T-cell (primary cell): ENCODE results near the gene PITPNC1. TPM values are rescaled to one million over a fixed set of nuclear protein-coding genes. Genes with fewer than 3 reads are reported as not detected.

Experiments
- ATAC-seq, 4 experiments: fragments of 200-7000 bp in 3 of 4; fragments of 150-1000 bp in 1 of 4; cut with Tn5 transposase; replicated peaks in 1 of 4; 1 replicate in 3 of 4; 2 replicates in 1 of 4; pipeline ENCODE4 v1.10.0; 2021; ENCODE audit warnings: moderate library complexity in 3 of 4, mild to moderate bottlenecking in 2 of 4, moderate number of reproducible peaks in 1 of 4
- CTCF ChIA-PET, 2 donors: fragments of 300-600 bp; sonication (Branson Sonifier 250); formaldehyde crosslinking; loops; one replicate each; lab custom pipeline; 2022; ENCODE audit warnings: antibody characterized with exemption in 2 of 2; lab: Charles Lee
- POLR2A ChIA-PET, 2 donors: fragments of 300-600 bp; sonication (Branson Sonifier 250); formaldehyde crosslinking; loops; one replicate each; lab custom pipeline; 2022; ENCODE audit warnings: antibody characterized with exemption in 2 of 2; lab: Charles Lee
- DNase-seq, 35 experiments: peaks; one replicate each; pipeline versions ENCODE4 v3.0.0 to v3.0.0-alpha.2; 2013 to 2023
- H3K27ac ChIP-seq: one replicate; pipeline ENCODE4 v1.5.1; 2013; ENCODE audit warnings: low read length
- H3K27me3 ChIP-seq, 2 experiments: replicated peaks in 1 of 2; 1 replicate in 1 of 2; 2 replicates in 1 of 2; pipeline versions ENCODE4 v1.6.1 to v1.7.0; 2013; ENCODE audit warnings: low read length in 1 of 2, mixed read lengths in 1 of 2; ENCODE audit not compliant: control insufficient read depth in 2 of 2, insufficient read depth in 2 of 2; ENCODE audit errors: extremely low read depth in 1 of 2
- H3K36me3 ChIP-seq, 2 donors: 1 replicate in 1 of 2; 2 replicates in 1 of 2; pipeline versions ENCODE4 v1.6.1 to v1.7.0; 2013; ENCODE audit warnings: low read length in 1 of 2; ENCODE audit not compliant: control insufficient read depth in 2 of 2, insufficient read depth in 1 of 2; ENCODE audit errors: extremely low read depth in 1 of 2
- H3K4me1 ChIP-seq, 2 experiments: 1 replicate in 1 of 2; 2 replicates in 1 of 2; pipeline versions ENCODE4 v1.6.1 to v1.7.0; 2013; ENCODE audit warnings: low read length in 2 of 2, mixed read lengths in 1 of 2; ENCODE audit not compliant: insufficient read depth in 2 of 2, control insufficient read depth in 1 of 2; ENCODE audit errors: extremely low read depth in 1 of 2
- H3K4me3 ChIP-seq, 2 donors: 1 replicate in 1 of 2; 2 replicates in 1 of 2; pipeline versions ENCODE4 v1.5.1 to v1.7.0; 2013; ENCODE audit warnings: mild to moderate bottlenecking in 2 of 2, low read length in 1 of 2, moderate library complexity in 1 of 2; ENCODE audit not compliant: control insufficient read depth in 1 of 2; ENCODE audit errors: extremely low read depth in 1 of 2
- H3K9me3 ChIP-seq: 2 replicates; pipeline ENCODE4 v1.7.0; 2013
- H3K27ac Mint-ChIP-seq, 2 donors: one replicate each; pipeline ENCODE4 v1.8.0; 2020 to 2021; ENCODE audit warnings: mild to moderate bottlenecking in 2 of 2, mixed read lengths in 2 of 2
- H3K27me3 Mint-ChIP-seq, 2 donors: one replicate each; pipeline ENCODE4 v1.8.0; 2021 to 2022; ENCODE audit warnings: mixed read lengths in 2 of 2
- H3K36me3 Mint-ChIP-seq: one replicate; pipeline ENCODE4 v1.8.0; 2021; ENCODE audit warnings: mixed read lengths
- H3K4me1 Mint-ChIP-seq, 3 donors: one replicate each; pipeline ENCODE4 v1.8.0; 2020 to 2022; ENCODE audit warnings: mixed read lengths in 3 of 3, mild to moderate bottlenecking in 1 of 3
- H3K4me3 Mint-ChIP-seq, 3 donors: one replicate each; pipeline ENCODE4 v1.8.0; 2020 to 2022; ENCODE audit warnings: mild to moderate bottlenecking in 3 of 3, mixed read lengths in 3 of 3, moderate library complexity in 3 of 3
- H3K9me3 Mint-ChIP-seq, 3 donors: one replicate each; pipeline ENCODE4 v1.8.0; 2020 to 2022; ENCODE audit warnings: mixed read lengths in 3 of 3
- WGBS: methylation state at CpG from one replicate; pipeline ENCODE4 v1.1.5; 2013; ENCODE audit warnings: missing lambda C conversion rate; ENCODE audit not compliant: insufficient coverage; 5-methylcytosine and 5-hydroxymethylcytosine counted together
- total RNA-seq, 35 experiments: library from RNA in 6 of 35; stranded (reverse) in 6 of 35; fragments of 120-200 nt in 1 of 35; gene quantifications; one replicate each; pipeline versions ENCODE4 v1.2.1 to v1.2.4 and lab custom pipeline; 2013 to 2026

PITPNC1 gene
- total RNA-seq, 5 donors from 2014 or later (not counting 1 experiment from before 2014, with no cell fraction given) = 82.6 to 132 (median 111) TPM

- no peaks in the 10 kb centered on the region for H3K27me3 Mint-ChIP-seq
- peaks cover 73 to 79% (median 76%) of the 10 kb centered on the region in 3 donors for H3K4me1 Mint-ChIP-seq
- ATAC-seq (no peak), DNase-seq (no peak)
- Histone ChIP-seq H3K4me3 (no peak overlapping the region), H3K9me3 (no peaks in the 10 kb centered on the region), H3K27me3 (no peaks in the 10 kb centered on the region), H3K4me1 (peaks cover 2 to 18% of the 10 kb centered on the region in 2 experiments), H3K27ac (no peak overlapping the region), H3K36me3 (no peaks in the 10 kb centered on the region)
- H3K9me3 Mint-ChIP-seq = peaks cover 3 to 4% (median 3%) of the 10 kb centered on the region in 3 donors
- peak overlapping the region in 1 of 2 donors; percentile 37 for H3K27ac Mint-ChIP-seq
- peak overlapping the region in 2 of 3 donors; percentile 10 to 31 for H3K4me3 Mint-ChIP-seq
- ChIA-PET POLR2A (interaction anchor here in 1 of 2 donors (0.6 kb wide), 2 partner anchors 63 to 88 kb away, joined by 4 to 7 read pairs; no protein-coding TSS in a partner anchor), CTCF (interaction anchor here in 1 of 2 donors (0.5 kb wide), 1 partner anchor 129 kb away, joined by 3 read pairs; no protein-coding TSS in a partner anchor)
- peaks cover 28% of the 10 kb centered on the region for H3K36me3 Mint-ChIP-seq
- no CpG with 5 or more reads among the region's 3 CpGs for WGBS
Measured at GRCh38 chr17:67502151-67502550, 125.1 kb downstream of the PITPNC1 start.

DNA sequence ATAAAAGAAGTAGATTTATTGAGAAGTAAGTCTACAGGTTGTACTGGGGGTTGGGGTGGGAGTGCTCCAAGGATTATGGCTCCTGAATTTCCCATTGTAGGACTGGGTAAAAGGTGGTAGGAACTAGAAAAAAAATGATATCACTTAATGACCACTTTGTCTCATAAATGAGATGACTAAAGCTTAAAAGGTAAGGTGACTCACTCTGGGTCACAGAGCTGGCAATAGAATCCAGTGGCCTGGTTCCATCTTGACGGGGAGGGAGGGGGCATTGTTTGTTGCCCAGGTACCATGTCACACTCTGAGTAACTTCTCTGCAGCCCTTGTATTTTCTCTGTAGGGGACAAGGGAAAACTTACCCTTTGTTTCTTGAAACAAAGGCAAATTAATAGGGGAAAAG is 126.1 kb downstream of the PITPNC1 start:
- peaks cover 2 to 18% of the 10 kb centered on the region in 2 experiments for H3K4me1 ChIP-seq
- Mint-ChIP-seq H3K36me3 (peaks cover 33% of the 10 kb centered on the region), H3K27me3 (no peaks in the 10 kb centered on the region), H3K4me3 (peak overlapping the region in 1 of 3 donors; percentile 11), H3K9me3 (peaks cover 8 to 9% (median 8%) of the 10 kb centered on the region in 3 donors), H3K27ac (peak overlapping the region; percentile 37 to 60), H3K4me1 (peaks cover 79 to 86% (median 80%) of the 10 kb centered on the region in 3 donors)
- CTCF ChIA-PET = interaction anchor here in 1 of 2 donors (0.5 kb wide), 1 partner anchor 35 kb away, joined by 3 read pairs; no protein-coding TSS in a partner anchor
- no peaks in the 10 kb centered on the region for H3K27me3 ChIP-seq
- H3K27ac ChIP-seq = no peak overlapping the region
- DNase-seq (no peak), ATAC-seq (no peak)
- H3K4me3 ChIP-seq = no peak overlapping the region
- no peaks in the 10 kb centered on the region for H3K36me3 ChIP-seq
- POLR2A ChIA-PET = no interaction called here
- 80% methylated on average over 1 of the region's 1 CpG for WGBS
- no peaks in the 10 kb centered on the region for H3K9me3 ChIP-seq

DNA sequence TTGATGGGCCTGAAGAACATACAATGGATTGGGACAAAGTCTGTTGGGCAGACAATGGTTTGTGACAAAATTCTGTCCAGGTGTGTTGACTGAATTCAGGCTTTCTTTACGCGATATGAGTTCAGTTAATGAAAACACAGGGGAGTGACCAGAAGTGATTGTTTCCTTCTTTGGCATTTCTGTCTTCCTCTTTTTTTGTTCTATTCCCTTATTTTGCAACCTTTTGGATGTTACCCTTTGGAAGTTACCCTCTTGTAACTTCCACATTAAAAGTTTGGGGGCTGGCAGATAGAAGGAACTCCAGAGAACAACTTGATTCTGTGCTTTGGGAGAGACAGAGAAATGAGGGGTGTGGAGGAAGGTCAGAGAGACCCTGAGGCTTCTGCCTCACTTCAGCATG is 126.7 kb downstream of the PITPNC1 start:
- Mint-ChIP-seq H3K4me1 (peaks cover 77 to 85% (median 81%) of the 10 kb centered on the region in 3 donors), H3K4me3 (peak overlapping the region in 1 of 3 donors; percentile 11), H3K27ac (peak overlapping the region; percentile 37 to 60), H3K36me3 (peaks cover 33% of the 10 kb centered on the region), H3K27me3 (no peaks in the 10 kb centered on the region), H3K9me3 (peaks cover 8 to 12% (median 8%) of the 10 kb centered on the region in 3 donors)
- Histone ChIP-seq H3K9me3 (no peaks in the 10 kb centered on the region), H3K27ac (no peak overlapping the region), H3K4me3 (no peak overlapping the region), H3K4me1 (peaks cover 2 to 18% of the 10 kb centered on the region in 2 experiments), H3K27me3 (no peaks in the 10 kb centered on the region), H3K36me3 (no peaks in the 10 kb centered on the region)
- POLR2A ChIA-PET = no interaction called here
- CTCF ChIA-PET = no interaction called here
- DNase-seq (no peak), ATAC-seq (no peak)
- WGBS = no CpG with 5 or more reads among the region's 2 CpGs

GRCh38 chr17:67504182-67504581 is 127.1 kb downstream of the PITPNC1 start:
- Histone ChIP-seq H3K4me1 (peaks cover 2 to 14% of the 10 kb centered on the region in 2 experiments), H3K9me3 (no peaks in the 10 kb centered on the region), H3K4me3 (no peak overlapping the region), H3K36me3 (no peaks in the 10 kb centered on the region), H3K27ac (no peak overlapping the region), H3K27me3 (no peaks in the 10 kb centered on the region)
- Mint-ChIP-seq H3K27ac (peak overlapping the region in 1 of 2 donors; percentile 60), H3K4me3 (no peak overlapping the region), H3K9me3 (peaks cover 8 to 12% (median 8%) of the 10 kb centered on the region in 3 donors), H3K4me1 (peaks cover 74 to 80% (median 77%) of the 10 kb centered on the region in 3 donors), H3K27me3 (no peaks in the 10 kb centered on the region), H3K36me3 (peaks cover 33% of the 10 kb centered on the region)
- ChIA-PET CTCF (interaction anchor here in 1 of 2 donors (0.9 kb wide), 1 partner anchor 137 kb away, joined by 3 read pairs; no protein-coding TSS in a partner anchor), POLR2A (no interaction called here)
- no peak for ATAC-seq
- no peak for DNase-seq
- 70% methylated on average over 2 of the region's 2 CpGs for WGBS

GRCh38 chr17:67506966-67507365 is 129.9 kb downstream of the PITPNC1 start:
- ATAC-seq (no peak), DNase-seq (no peak)
- Mint-ChIP-seq H3K4me1 (peaks cover 71 to 76% (median 74%) of the 10 kb centered on the region in 3 donors), H3K36me3 (peaks cover 34% of the 10 kb centered on the region), H3K9me3 (peaks cover 8 to 12% (median 8%) of the 10 kb centered on the region in 3 donors), H3K27ac (peak overlapping the region in 1 of 2 donors; percentile 31), H3K27me3 (no peaks in the 10 kb centered on the region), H3K4me3 (no peak overlapping the region)
- ChIA-PET POLR2A (no interaction called here), CTCF (no interaction called here)
- Histone ChIP-seq H3K27me3 (no peaks in the 10 kb centered on the region), H3K9me3 (no peaks in the 10 kb centered on the region), H3K4me1 (peaks cover under 1 to 19% of the 10 kb centered on the region in 2 experiments), H3K27ac (no peak overlapping the region), H3K36me3 (no peaks in the 10 kb centered on the region), H3K4me3 (no peak overlapping the region)
- WGBS = 86% methylated on average over 4 of the region's 8 CpGs

- peaks cover 25% of the 10 kb centered on the region for H3K36me3 Mint-ChIP-seq
- no peaks in the 10 kb centered on the region for H3K27me3 ChIP-seq
- H3K4me3 ChIP-seq = no peak overlapping the region
- H3K27ac Mint-ChIP-seq = peak overlapping the region in 1 of 2 donors; percentile 18
- ChIA-PET CTCF (no interaction called here), POLR2A (no interaction called here)
- DNase-seq = no peak
- H3K27me3 Mint-ChIP-seq = no peaks in the 10 kb centered on the region
- H3K27ac ChIP-seq = no peak overlapping the region
- ATAC-seq = no peak
- H3K4me3 Mint-ChIP-seq = no peak overlapping the region
- WGBS = 89% methylated on average over 5 of the region's 10 CpGs
- H3K9me3 Mint-ChIP-seq = peaks cover 8 to 12% (median 8%) of the 10 kb centered on the region in 3 donors
- H3K4me1 Mint-ChIP-seq = peaks cover 53 to 58% (median 53%) of the 10 kb centered on the region in 3 donors
- H3K36me3 ChIP-seq = no peaks in the 10 kb centered on the region
- H3K9me3 ChIP-seq = no peaks in the 10 kb centered on the region
- H3K4me1 ChIP-seq = peaks cover 0 to 17% of the 10 kb centered on the region in 2 experiments
Measured at GRCh38 chr17:67509390-67510287, 132.6 kb downstream of the PITPNC1 start.
